ENCODE results near the gene EMC9.

EMC9 gene

DNA sequence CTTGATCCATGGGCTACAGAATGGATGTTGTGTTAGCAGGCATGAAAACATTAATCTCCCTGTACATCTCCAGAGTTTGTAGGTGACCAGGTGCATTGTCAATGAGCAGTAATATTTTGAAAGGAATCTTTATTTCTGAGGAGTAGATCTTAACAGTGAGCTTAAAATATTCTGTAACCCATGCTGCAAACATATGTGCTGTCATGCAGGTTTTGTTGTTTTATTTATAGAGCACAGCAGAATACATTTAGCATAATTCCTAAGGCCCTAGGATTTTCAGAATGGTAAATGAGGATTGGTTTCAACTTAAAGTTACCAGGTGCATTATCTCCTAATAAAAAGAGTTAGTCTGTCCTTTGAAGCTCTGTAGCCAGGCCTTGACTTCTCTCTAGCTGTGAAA, 14.5 kb downstream of the EMC9 start:
- no peak for DNase-seq (ENCODE audit: low read depth in 2 of 2)
- no peak overlapping the region for H3K4me3 ChIP-seq (replicated peaks in 1 of 2; ENCODE audit: low read depth in 2 of 2, low read length in 2 of 2)
- TF ChIP-seq, protein P1, sequence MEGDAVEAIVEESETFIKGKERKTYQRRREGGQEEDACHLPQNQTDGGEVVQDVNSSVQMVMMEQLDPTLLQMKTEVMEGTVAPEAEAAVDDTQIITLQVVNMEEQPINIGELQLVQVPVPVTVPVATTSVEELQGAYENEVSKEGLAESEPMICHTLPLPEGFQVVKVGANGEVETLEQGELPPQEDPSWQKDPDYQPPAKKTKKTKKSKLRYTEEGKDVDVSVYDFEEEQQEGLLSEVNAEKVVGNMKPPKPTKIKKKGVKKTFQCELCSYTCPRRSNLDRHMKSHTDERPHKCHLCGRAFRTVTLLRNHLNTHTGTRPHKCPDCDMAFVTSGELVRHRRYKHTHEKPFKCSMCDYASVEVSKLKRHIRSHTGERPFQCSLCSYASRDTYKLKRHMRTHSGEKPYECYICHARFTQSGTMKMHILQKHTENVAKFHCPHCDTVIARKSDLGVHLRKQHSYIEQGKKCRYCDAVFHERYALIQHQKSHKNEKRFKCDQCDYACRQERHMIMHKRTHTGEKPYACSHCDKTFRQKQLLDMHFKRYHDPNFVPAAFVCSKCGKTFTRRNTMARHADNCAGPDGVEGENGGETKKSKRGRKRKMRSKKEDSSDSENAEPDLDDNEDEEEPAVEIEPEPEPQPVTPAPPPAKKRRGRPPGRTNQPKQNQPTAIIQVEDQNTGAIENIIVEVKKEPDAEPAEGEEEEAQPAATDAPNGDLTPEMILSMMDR (IDR thresholded peaks at IDR 0.05; ENCODE audit: low read depth, low read length): no peak

DNA sequence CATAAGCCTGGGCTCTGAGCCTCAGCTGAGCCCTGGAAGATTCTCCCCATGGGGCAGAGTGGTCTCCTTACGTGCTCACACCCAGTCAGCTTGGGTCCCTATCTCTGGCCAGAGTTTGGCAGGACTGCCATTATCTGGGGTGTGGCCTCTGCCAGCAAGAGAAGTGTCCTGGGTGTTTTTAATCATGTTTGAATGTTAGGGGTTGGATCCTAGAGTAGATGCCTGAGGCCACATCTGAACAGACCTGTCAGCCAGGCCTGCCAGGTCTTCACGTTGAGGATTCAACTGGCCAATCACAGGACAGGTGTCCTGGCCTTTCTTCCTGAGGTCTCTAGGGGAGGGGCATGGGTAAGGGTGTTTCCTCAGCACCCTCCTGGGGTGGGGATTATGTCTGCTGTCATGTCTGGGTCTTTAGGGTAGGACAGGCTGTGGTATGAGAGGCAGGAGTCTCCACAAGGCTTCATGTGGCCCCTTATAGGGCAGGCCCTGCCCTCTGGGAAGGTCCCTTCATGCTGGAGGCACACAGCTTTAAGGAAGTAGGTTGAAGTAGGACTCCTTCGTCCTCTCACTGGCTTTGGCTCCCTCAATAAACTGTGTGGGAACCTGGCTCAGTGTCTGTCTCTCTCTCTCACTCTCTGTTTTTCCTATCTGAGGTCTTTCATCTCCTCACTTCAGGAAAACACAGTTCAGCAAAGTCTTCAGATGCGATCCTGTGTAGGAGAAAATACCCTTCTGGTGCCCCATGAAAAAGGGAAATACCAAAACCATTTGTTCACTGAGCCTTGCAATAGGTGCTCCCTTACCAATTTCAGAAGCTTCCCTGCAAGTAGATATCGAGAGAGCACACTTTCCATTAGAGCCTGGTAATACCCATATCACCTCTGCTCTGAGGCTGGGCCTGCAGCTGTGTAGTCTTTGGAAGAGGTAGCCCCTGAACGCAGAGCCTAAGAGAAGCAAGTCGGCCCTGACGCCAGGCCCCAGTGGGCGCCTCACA, 17.7 kb downstream of the EMC9 start:
- no peak for DNase-seq (ENCODE audit: low read depth in 2 of 2)
- H3K4me3 ChIP-seq (replicated peaks in 1 of 2; ENCODE audit: low read depth in 2 of 2, low read length in 2 of 2): no peak overlapping the region
- TF ChIP-seq, protein P1 (IDR thresholded peaks at IDR 0.05; ENCODE audit: low read depth, low read length): no peak

DNA sequence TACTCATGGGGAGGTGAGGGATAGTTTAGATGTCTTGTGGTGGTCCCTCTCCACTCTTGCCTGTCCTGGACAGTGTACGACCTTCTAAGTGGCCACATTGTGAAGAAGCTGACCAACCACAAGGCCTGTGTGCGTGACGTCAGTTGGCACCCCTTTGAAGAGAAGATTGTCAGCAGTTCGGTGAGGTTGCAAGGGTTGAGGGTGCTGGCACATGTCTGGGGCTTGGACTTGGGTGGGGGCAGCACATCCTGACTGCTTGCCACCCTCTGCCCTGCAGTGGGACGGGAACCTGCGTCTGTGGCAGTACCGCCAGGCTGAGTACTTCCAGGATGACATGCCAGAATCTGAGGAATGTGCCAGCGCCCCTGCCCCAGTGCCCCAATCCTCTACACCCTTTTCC, 18.5 kb downstream of the EMC9 start:
- no peak overlapping the region for H3K4me3 ChIP-seq (replicated peaks in 1 of 2; ENCODE audit: low read depth in 2 of 2, low read length in 2 of 2)
- no peak for DNase-seq (ENCODE audit: low read depth in 2 of 2)
- TF ChIP-seq, protein P1 (IDR thresholded peaks at IDR 0.05; ENCODE audit: low read depth, low read length): no peak

DNA sequence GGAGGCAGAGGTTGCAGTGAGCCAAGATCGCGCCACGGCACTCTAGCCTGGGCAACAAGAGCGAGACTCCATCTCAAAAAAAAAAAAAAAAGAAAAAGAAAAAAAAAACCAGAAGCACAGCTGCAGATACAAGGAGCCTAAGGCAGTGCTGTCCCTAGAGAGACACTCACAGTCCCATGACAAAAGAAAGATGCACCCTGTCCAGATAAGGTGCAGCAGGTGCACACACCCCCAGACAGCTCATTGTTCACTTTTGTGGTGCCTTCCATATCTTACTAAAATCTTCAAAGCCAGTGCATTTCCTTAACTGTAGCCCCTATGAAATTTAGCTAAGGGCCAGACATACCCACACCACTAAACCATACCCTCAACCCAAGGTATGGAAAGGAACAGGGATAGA, 19.0 kb downstream of the EMC9 start:
- TF ChIP-seq, protein P1 (IDR thresholded peaks at IDR 0.05; ENCODE audit: low read depth, low read length): no peak
- no peak overlapping the region for H3K4me3 ChIP-seq (replicated peaks in 1 of 2; ENCODE audit: low read depth in 2 of 2, low read length in 2 of 2)
- no peak for DNase-seq (ENCODE audit: low read depth in 2 of 2)

DNA sequence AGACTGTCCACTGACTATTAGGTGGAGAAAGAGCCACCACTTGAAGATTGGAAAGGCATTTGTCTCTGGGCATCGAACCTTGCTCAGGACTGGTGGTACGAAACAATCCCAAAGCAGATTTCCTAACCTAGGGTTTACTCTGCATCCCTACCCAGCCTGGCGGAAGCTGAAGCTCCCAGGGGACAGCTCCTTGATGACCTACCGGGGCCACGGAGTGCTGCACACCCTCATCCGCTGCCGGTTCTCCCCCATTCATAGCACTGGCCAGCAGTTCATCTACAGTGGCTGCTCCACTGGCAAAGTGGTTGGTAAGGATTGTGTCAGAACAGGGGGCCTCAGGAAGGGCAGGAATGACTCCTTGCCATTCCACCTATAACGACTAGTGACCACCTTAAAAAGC, 20.2 kb downstream of the EMC9 start:
- no peak for DNase-seq (ENCODE audit: low read depth in 2 of 2)
- H3K4me3 ChIP-seq (replicated peaks in 1 of 2; ENCODE audit: low read depth in 2 of 2, low read length in 2 of 2): no peak overlapping the region
- TF ChIP-seq, protein P1 (IDR thresholded peaks at IDR 0.05; ENCODE audit: low read depth, low read length): no peak

DNA sequence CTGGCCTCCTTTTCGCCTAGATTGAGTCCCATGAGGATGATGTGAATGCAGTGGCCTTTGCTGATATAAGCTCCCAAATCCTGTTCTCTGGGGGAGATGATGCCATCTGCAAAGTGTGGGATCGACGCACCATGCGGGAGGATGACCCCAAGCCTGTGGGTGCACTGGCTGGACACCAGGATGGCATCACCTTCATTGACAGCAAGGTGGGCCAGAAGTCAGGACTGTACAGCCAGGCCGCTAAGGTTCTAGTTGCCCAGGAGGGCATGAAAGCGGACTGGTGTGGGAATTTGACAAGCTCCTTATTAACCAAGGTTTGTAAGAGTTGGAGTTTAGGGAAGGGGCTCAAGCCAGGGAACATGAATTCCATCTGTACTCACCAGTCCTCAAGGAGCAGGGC, 21.7 kb downstream of the EMC9 start:
- no peak overlapping the region for H3K4me3 ChIP-seq (replicated peaks in 1 of 2; ENCODE audit: low read depth in 2 of 2, low read length in 2 of 2)
- TF ChIP-seq, protein P1 (IDR thresholded peaks at IDR 0.05; ENCODE audit: low read depth, low read length): no peak
- no peak for DNase-seq (ENCODE audit: low read depth in 2 of 2)
